Esophagus squamous epithelium (tissue), 4 donors: ENCODE data around the gene IPMK.

Source experiments
- POLR2A ChIP-seq, 4 donors: fragments of 450-650 bp; IDR thresholded peaks; one replicate each; pipeline ENCODE4 v1.6.1; 2017; ENCODE audit warnings: antibody characterized with exemption in 4 of 4, mild to moderate bottlenecking in 4 of 4, moderate library complexity in 3 of 4
- TF ChIP-seq, protein P1 (sequence below), 6 experiments: fragments of 450-650 bp in 4 of 6; fragments of 200-600 bp in 2 of 6; sonication (generic) in 2 of 6; IDR thresholded peaks; one replicate each; pipeline ENCODE4 v1.5.1; 2016 to 2019; ENCODE audit warnings: antibody characterized with exemption in 6 of 6, mild to moderate bottlenecking in 4 of 6, moderate library complexity in 4 of 6

DNA sequence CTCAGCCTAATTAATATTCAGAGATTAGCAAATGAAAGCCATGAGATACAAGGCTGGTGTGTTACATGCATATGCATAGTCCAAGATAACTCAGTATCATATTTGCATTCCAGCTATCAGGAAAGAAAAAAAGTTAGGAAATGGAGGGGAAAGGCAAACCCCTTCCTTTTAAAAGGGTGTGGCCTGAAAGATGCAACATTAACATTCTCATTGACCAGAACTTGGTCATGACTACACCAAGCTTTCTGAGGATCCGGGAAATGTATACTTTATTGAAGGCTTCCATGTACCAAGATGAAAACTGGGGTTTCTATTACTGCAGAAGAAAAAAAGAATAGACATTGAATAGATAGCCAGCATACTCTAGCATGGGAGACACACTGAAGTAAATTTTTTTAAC, 96.5 kb downstream of the IPMK start:
- TF ChIP-seq, protein P1, sequence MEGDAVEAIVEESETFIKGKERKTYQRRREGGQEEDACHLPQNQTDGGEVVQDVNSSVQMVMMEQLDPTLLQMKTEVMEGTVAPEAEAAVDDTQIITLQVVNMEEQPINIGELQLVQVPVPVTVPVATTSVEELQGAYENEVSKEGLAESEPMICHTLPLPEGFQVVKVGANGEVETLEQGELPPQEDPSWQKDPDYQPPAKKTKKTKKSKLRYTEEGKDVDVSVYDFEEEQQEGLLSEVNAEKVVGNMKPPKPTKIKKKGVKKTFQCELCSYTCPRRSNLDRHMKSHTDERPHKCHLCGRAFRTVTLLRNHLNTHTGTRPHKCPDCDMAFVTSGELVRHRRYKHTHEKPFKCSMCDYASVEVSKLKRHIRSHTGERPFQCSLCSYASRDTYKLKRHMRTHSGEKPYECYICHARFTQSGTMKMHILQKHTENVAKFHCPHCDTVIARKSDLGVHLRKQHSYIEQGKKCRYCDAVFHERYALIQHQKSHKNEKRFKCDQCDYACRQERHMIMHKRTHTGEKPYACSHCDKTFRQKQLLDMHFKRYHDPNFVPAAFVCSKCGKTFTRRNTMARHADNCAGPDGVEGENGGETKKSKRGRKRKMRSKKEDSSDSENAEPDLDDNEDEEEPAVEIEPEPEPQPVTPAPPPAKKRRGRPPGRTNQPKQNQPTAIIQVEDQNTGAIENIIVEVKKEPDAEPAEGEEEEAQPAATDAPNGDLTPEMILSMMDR (IDR thresholded peaks at IDR 0.05) = no peak
- no peak for TF ChIP-seq POLR2A (IDR thresholded peaks at IDR 0.05)
